UCSD-AML1 (cell line): Measurements from ENCODE around the gene SUMO1.

Experiments
- DNase-seq: peaks from one replicate; lab custom pipeline; 2025; ENCODE audit not compliant: unreplicated experiment; lab: John Stamatoyannopoulos, UW

Gene SUMO1

GRCh38 chr2:202157211-202157990 is 81.0 kb downstream of the SUMO1 start:
- no peak for DNase-seq
